Right atrium auricular region (tissue), 2 donors: ENCODE measurements around the gene RANBP3. TPM values are rescaled to one million over a fixed set of nuclear protein-coding genes. Genes with fewer than 3 reads are reported as not detected.

ENCODE experiments used
- DNase-seq: peaks from one replicate; pipeline ENCODE4 v3.0.0-alpha.2; 2019; ENCODE audit warnings: low spot score
- H3K27ac ChIP-seq, 2 donors: fragments of 200-600 bp; sonication (generic); 1 replicate in 1 of 2; 2 replicates in 1 of 2; pipeline ENCODE4 v1.5.1; 2016 to 2019
- H3K27me3 ChIP-seq, 2 donors: fragments of 200-600 bp; sonication (generic); one replicate each; pipeline versions ENCODE4 v1.5.1 to v1.6.0; 2017 to 2019
- H3K36me3 ChIP-seq: fragments of 200-600 bp; sonication (generic); one replicate; pipeline ENCODE4 v1.5.1; 2016
- H3K4me1 ChIP-seq, 2 donors: fragments of 200-600 bp; sonication (generic); one replicate each; pipeline versions ENCODE4 v1.5.1 to v1.6.0; 2017 to 2019
- H3K4me3 ChIP-seq, 2 donors: fragments of 200-600 bp; sonication (generic); 1 replicate in 1 of 2; 2 replicates in 1 of 2; pipeline ENCODE4 v1.5.1; 2017 to 2019; ENCODE audit warnings: mild to moderate bottlenecking in 1 of 2, moderate library complexity in 1 of 2
- H3K9me3 ChIP-seq, 2 donors: fragments of 200-600 bp; sonication (generic); one replicate each; pipeline ENCODE4 v1.5.1; 2019
- CTCF ChIP-seq, 2 donors: fragments of 200-600 bp; sonication (generic); IDR thresholded peaks; one replicate each; pipeline ENCODE4 v1.5.1; 2019; ENCODE audit warnings: antibody characterized with exemption in 2 of 2
- total RNA-seq, 2 donors: library from RNA; depleted of rRNA; stranded (reverse); fragments of >200 nt; gene quantifications; one replicate each; pipeline ENCODE4 v1.1.0, GENCODE V29; 2016

Gene RANBP3
- total RNA-seq, 2 donors from 2014 or later = 53.6 to 54.7 TPM

DNA sequence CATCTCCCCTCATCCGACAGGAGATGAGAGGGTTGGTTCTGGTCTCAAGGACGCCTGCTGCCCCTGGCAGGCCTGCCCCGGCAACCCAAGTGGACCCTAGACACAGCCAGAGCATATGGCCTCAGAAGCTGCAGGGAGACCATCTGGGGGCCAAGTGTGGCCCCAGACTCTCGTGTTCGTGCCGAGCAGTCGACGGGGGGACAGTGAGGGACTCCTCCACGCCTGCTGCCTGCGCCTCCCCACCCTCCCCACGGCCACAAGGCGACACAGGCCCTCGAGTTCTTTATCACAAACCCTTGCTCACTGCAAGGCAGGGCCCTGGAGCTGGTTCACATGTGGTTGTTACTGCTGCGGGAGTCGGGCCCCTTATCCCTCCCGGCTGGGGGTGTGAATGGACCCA, 54.6 kb downstream of the RANBP3 start:
- DNase-seq = no peak
- TF ChIP-seq CTCF (IDR thresholded peaks at IDR 0.05) = no peak

DNA sequence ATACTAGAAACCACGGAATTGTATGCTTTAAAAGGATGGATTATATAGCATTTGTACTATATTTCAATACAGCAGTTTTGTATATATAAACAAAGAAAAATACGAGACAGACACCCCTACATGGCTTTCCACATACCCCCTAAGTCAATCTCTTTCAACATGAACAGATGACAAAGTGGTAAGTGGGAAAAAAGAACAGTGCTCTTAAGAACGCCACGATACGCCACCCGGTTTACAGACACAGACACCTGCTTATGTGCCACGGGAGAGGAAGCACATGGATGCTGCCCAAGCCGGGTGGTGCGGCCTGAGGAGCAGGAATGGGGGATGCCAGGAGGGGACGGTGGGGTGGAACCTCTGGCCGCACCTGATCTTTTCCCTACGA, 55.8 kb downstream of the RANBP3 start:
- Histone ChIP-seq H3K9me3 (no peaks in the 10 kb centered on the region), H3K27me3 (no peaks in the 10 kb centered on the region), H3K36me3 (peaks cover 87% of the 10 kb centered on the region), H3K4me1 (peaks cover 0 to 21% of the 10 kb centered on the region in 2 donors), H3K4me3 (no peak overlapping the region), H3K27ac (no peak overlapping the region)
- DNase-seq = no peak
- no peak for TF ChIP-seq CTCF (IDR thresholded peaks at IDR 0.05)

More for the DNA sequence above, 54.6 kb downstream of the RANBP3 start:
- Histone ChIP-seq H3K4me1 (peaks cover 0 to 31% of the 10 kb centered on the region in 2 donors), H3K36me3 (peaks cover 86% of the 10 kb centered on the region), H3K27me3 (no peaks in the 10 kb centered on the region), H3K4me3 (no peak overlapping the region), H3K27ac (no peak overlapping the region), H3K9me3 (no peaks in the 10 kb centered on the region)

DNA sequence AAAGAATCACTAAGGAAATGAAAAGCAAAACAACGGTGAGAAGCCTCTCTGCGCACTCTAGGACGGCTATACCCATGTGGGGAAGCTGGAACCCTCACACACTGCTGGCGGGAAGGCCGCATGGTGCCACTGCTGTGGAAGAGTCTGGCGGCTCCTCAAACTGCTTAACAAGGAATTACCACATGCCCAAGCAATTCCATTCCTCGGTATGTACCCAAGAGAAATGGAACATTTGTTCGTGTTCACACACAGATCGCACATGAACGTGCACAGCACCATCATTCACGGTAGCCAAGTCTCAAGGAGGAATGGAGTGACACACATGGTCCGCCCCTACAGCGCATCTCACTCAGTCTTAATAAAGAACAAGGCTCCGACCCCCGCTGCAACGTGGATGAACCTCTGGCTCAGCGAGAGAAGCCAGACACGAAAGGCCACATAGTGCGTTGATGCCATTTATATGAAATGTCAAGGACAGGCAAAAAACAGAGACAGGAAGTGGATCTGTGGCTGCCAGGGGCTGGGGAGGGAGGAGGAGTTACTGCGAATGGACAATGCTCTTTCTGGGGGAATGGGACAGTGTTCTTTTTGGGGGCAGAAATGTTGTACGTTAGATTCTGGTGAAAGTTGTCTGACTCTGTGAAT, 56.3 kb downstream of the RANBP3 start:
- DNase-seq = no peak
- Histone ChIP-seq H3K36me3 (peaks cover 92% of the 10 kb centered on the region), H3K9me3 (no peaks in the 10 kb centered on the region), H3K27ac (no peak overlapping the region), H3K4me1 (peaks cover 0 to 16% of the 10 kb centered on the region in 2 donors), H3K4me3 (no peak overlapping the region), H3K27me3 (no peaks in the 10 kb centered on the region)
- TF ChIP-seq CTCF (IDR thresholded peaks at IDR 0.05) = no peak

DNA sequence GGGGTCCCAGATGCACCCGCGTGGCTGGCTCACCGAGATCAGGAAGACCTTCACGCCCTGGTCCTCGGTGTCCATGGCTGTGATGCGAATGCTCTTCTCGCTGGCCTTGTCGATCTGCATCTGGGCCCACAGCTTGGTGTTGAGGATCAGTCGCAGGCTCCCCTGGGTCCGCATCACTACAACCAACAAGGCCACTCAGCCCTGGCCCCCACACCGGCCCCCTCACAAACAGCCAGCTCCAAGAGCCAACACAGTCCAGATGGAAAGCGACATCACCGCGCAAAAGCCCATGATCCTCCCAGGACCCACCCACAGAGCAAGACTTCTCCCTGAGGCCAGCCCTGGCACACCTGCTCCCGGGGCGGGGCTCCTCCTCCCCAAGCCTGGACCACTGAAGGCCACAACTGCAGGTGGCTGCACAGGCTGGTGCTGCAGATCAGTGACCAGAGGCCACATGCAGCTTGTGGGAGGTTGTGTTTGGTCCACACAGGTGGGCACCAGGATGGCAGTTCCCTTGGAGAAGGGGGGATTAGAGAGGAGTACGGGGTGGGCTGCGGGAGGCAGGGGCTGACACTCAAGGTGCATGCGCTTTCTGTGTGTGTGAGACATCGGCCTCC, 59.4 kb downstream of the RANBP3 start:
- H3K27ac ChIP-seq = no peak overlapping the region
- DNase-seq = no peak

DNA sequence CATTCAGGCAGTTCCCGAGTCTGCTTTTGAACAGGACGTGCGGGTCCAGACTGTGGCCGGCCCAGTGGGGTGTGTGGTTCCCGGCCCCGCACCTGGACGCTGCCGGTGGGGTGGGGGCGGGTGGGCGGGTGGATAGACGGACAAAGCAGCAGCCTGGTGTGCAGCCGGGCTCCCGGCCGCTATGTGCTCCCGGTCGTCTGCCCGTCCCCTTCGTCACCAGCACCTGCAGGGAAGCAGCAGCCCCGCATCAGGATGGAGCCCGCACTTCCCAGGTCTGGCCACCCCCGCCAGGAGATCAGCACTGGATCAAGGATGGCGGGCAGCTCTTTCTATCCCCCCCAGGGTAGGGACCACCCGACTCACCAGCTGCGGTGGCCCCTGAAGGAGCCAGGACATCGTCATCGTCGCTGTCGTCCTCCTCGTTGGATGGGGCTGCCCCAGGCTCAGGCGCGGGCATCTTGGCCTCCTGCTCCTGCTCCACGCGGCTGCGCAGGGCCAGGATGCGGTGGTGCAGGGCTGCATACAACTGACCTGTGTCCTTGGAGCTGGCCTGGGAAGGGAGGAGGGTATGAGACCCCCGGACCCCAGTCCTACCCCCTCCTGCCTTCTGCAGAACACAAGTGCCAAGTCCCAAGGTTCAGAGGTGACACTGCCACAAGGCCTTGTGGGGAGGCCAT, 60.4 kb downstream of the RANBP3 start:
- H3K4me1 ChIP-seq = peaks cover 0 to 30% of the 10 kb centered on the region in 2 donors
- no peaks in the 10 kb centered on the region for H3K9me3 ChIP-seq
- no peak overlapping the region for H3K27ac ChIP-seq
- DNase-seq = no peak
- peaks cover 67% of the 10 kb centered on the region for H3K36me3 ChIP-seq
- H3K27me3 ChIP-seq = no peaks in the 10 kb centered on the region
- H3K4me3 ChIP-seq = no peak overlapping the region
- no peak for TF ChIP-seq CTCF (IDR thresholded peaks at IDR 0.05)

More for the DNA sequence above, 59.4 kb downstream of the RANBP3 start:
- no peak overlapping the region for H3K4me3 ChIP-seq
- no peak for TF ChIP-seq CTCF (IDR thresholded peaks at IDR 0.05)
- H3K4me1 ChIP-seq = peaks cover 0 to 30% of the 10 kb centered on the region in 2 donors
- H3K9me3 ChIP-seq = no peaks in the 10 kb centered on the region
- H3K27me3 ChIP-seq = no peaks in the 10 kb centered on the region
- H3K36me3 ChIP-seq = peaks cover 77% of the 10 kb centered on the region
